Measurements from ENCODE around the gene BZW1. TPM values are rescaled to one million over a fixed set of nuclear protein-coding genes. Genes with fewer than 3 reads are reported as not detected.

The BZW1 gene
- total RNA-seq, 4 donors from 2014 or later = 179 to 285 (median 244) TPM

GRCh38 chr2:200765995-200766660 is 45.6 kb upstream of the BZW1 start:
- H3K36me3 ChIP-seq = no peaks in the 10 kb centered on the region
- no peaks in the 10 kb centered on the region for H3K27me3 ChIP-seq
- H3K4me1 ChIP-seq = peaks cover 0 to 10% (median 0%) of the 10 kb centered on the region in 4 donors
- H3K9me3 ChIP-seq = no peaks in the 10 kb centered on the region
- 90 to 91% methylated on average over 8 of the region's 8 CpGs for WGBS, 2 donors
- DNase-seq (ENCODE audit: low spot score in 2 of 2) = no peak
- H3K27ac ChIP-seq = peak overlapping the region in 3 of 4 donors; percentile 34 to 57 (median 57)
- TF ChIP-seq POLR2A (IDR thresholded peaks at IDR 0.05) (no peak), EP300 (IDR thresholded peaks at IDR 0.05) (no peak), CTCF (IDR thresholded peaks at IDR 0.05) (no peak)
- no peak overlapping the region for H3K4me3 ChIP-seq

- Histone ChIP-seq H3K4me1 (peaks cover 0 to 9% (median 0%) of the 10 kb centered on the region in 4 donors), H3K4me3 (no peak overlapping the region), H3K27ac (no peak overlapping the region), H3K27me3 (no peaks in the 10 kb centered on the region), H3K36me3 (no peaks in the 10 kb centered on the region), H3K9me3 (no peaks in the 10 kb centered on the region)
- WGBS, 2 donors = 78 to 87% methylated on average over 12 of the region's 12 CpGs
- TF ChIP-seq CTCF (IDR thresholded peaks at IDR 0.05) (no peak), EP300 (IDR thresholded peaks at IDR 0.05) (no peak), POLR2A (IDR thresholded peaks at IDR 0.05) (no peak)
- no peak for DNase-seq (ENCODE audit: low spot score in 2 of 2)
Observed at GRCh38 chr2:200767111-200767885, 44.4 kb upstream of the BZW1 start.

- H3K36me3 ChIP-seq = no peaks in the 10 kb centered on the region
- H3K27me3 ChIP-seq = no peaks in the 10 kb centered on the region
- TF ChIP-seq EP300 (IDR thresholded peaks at IDR 0.05) (no peak), POLR2A (IDR thresholded peaks at IDR 0.05) (no peak), CTCF (IDR thresholded peaks at IDR 0.05) (no peak)
- H3K4me3 ChIP-seq = no peak overlapping the region
- 87 to 91% methylated on average over 6 of the region's 6 CpGs for WGBS, 2 donors
- H3K27ac ChIP-seq = no peak overlapping the region
- no peaks in the 10 kb centered on the region for H3K9me3 ChIP-seq
- DNase-seq (ENCODE audit: low spot score in 2 of 2) = no peak
- peaks cover 0 to under 1% (median 0%) of the 10 kb centered on the region in 4 donors for H3K4me1 ChIP-seq
Observed at GRCh38 chr2:200770847-200771246, 40.9 kb upstream of the BZW1 start.

- no peak for TF ChIP-seq EP300 (IDR thresholded peaks at IDR 0.05)
- no peak for TF ChIP-seq CTCF (IDR thresholded peaks at IDR 0.05)
- no peak for TF ChIP-seq POLR2A (IDR thresholded peaks at IDR 0.05)
- H3K36me3 ChIP-seq = no peaks in the 10 kb centered on the region
- DNase-seq (ENCODE audit: low spot score in 2 of 2) = no peak
- H3K9me3 ChIP-seq = no peaks in the 10 kb centered on the region
- peaks cover 0 to 1% (median 0%) of the 10 kb centered on the region in 4 donors for H3K4me1 ChIP-seq
- H3K4me3 ChIP-seq = no peak overlapping the region
- 91 to 96% methylated on average over 2 of the region's 2 CpGs for WGBS, 2 donors
- no peaks in the 10 kb centered on the region for H3K27me3 ChIP-seq
- no peak overlapping the region for H3K27ac ChIP-seq
Observed at GRCh38 chr2:200772620-200773019, 39.1 kb upstream of the BZW1 start.

- Histone ChIP-seq H3K4me3 (no peak overlapping the region), H3K4me1 (peaks cover 0 to 6% (median 0%) of the 10 kb centered on the region in 4 donors), H3K36me3 (no peaks in the 10 kb centered on the region), H3K27me3 (no peaks in the 10 kb centered on the region), H3K27ac (no peak overlapping the region), H3K9me3 (no peaks in the 10 kb centered on the region)
- 86 to 94% methylated on average over 1 of the region's 1 CpG for WGBS, 2 donors
- no peak for DNase-seq (ENCODE audit: low spot score in 2 of 2)
- TF ChIP-seq EP300 (IDR thresholded peaks at IDR 0.05) = no peak
- TF ChIP-seq CTCF (IDR thresholded peaks at IDR 0.05) = no peak
- TF ChIP-seq POLR2A (IDR thresholded peaks at IDR 0.05) = no peak
Observed at GRCh38 chr2:200773083-200773482, 38.6 kb upstream of the BZW1 start.

Data from tibial nerve (tissue), 4 donors.